Stimulated activated CD4-positive, alpha-beta T cell treated with anti-CD3 and anti-CD28 coated beads, Interleukin-12 subunit alpha, Interleukin-12 subunit beta, amount 100 ng/mL, for 48 hours (primary cell): ENCODE data around the gene RIMKLA.

Experiments used
- DNase-seq, 3 donors: peaks; one replicate each; pipeline ENCODE4 v3.0.0-alpha.2; 2020; ENCODE audit warnings: low read depth in 2 of 3, low spot score in 1 of 3

Gene RIMKLA

DNA sequence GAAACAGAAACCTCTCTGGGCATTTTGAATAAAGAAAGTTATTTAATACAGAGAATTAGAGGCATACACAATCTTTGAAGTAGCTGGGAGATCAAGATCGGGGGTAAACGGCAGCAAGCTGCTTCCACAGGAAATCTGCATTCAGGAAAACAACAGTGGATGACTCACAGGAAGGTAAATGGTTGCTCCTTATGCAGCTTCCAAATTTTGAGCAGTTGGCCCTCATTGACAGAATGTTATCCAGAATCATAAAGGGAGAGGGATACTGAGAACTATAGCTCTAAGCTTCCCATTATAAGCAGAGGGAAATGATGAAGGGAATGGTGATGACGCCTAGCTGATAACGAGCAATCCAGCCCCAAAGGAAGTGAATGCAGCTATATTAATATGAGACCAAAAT, 46.6 kb downstream of the RIMKLA start:
- no peak for DNase-seq

- DNase-seq, result no peak
Measured at GRCh38 chr1:42429603-42430002, 49.0 kb downstream of the RIMKLA start.

- DNase-seq, result no peak
Measured at GRCh38 chr1:42430286-42431135, 49.9 kb downstream of the RIMKLA start.

GRCh38 chr1:42431514-42431913, 50.9 kb downstream of the RIMKLA start:
- no peak for DNase-seq

GRCh38 chr1:42432714-42433113, 52.1 kb downstream of the RIMKLA start:
- DNase-seq, result no peak

DNA sequence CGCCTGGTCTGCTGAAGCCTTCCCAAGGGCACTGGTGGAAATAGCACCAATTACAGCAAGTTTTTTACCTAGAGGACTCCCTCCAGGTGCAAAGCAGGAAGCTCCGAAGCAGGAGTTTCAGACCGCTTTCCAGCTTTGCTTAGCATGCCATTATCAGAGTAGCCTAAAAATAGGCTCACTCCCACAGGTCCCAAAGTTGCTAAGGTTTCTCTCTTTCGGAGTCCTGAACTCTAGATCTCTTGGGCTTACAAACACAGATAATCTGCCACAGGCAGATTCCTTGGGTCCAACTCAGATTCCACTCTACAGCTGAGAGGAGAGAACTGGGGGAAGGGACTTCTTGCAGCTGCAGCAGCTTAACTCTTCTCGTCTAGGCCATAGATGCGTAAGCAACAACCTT, 52.8 kb downstream of the RIMKLA start:
- DNase-seq, result no peak

GRCh38 chr1:42434340-42434739, 53.7 kb downstream of the RIMKLA start:
- no peak for DNase-seq

DNA sequence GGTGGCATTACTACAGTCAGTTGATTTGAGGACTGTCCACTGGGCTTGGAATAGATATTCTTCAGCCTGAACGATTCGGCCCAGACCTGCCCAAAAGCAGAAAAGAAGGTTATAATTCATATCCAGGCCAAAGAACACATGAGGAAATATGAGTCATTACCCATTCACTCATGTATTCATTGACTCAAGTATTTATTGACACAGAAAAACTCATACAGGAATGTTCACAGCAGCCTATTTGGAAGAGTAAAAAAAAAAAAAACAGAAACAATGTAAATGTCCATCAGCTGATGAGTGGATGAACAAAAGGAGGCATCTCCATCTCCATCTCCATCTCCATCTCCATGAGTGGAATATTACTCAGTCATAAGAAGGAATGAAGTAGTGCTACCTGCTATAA, 59.3 kb downstream of the RIMKLA start:
- no peak for DNase-seq

DNA sequence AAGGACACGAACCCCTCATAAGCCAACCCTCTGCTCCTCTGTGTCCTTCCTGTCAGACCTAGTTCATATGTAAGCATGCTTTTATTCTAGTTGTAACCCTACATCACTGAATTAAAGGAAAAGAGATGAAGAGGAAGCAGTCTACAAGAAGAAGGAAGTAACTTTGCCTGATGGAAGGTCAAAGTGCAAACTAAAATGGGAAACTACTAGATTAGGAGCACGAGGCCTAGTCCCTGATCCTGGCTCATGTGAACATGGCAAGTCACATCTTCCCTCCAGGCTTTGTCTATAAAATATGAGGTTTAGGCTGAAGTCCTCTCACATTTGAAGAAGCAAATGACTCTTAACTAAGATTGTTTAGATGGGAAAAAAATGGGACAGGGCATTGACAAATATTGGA, 62.1 kb downstream of the RIMKLA start:
- DNase-seq, result no peak

GRCh38 chr1:42449256-42449655, 68.7 kb downstream of the RIMKLA start:
- DNase-seq, result no peak

DNA sequence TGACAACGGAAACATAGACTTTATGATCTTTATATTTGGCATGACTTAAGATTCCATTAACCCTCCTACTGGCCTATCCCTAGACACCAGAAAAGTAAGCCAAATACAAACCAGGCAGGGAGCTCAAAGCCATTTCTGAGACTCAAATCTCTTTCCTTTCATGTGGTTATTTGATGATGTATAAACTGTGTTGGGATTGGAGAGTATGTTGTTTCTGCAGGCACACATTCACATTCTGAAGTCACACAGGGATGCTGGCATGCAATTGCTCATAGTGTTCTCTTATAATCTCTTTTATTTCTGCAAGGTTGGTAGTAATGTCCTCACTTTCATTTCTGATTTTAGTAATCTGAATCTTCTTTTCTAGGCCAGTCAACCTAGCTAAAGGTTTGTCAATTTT, 69.5 kb downstream of the RIMKLA start:
- no peak for DNase-seq

GRCh38 chr1:42453386-42453785, 72.8 kb downstream of the RIMKLA start:
- DNase-seq, result no peak

DNA sequence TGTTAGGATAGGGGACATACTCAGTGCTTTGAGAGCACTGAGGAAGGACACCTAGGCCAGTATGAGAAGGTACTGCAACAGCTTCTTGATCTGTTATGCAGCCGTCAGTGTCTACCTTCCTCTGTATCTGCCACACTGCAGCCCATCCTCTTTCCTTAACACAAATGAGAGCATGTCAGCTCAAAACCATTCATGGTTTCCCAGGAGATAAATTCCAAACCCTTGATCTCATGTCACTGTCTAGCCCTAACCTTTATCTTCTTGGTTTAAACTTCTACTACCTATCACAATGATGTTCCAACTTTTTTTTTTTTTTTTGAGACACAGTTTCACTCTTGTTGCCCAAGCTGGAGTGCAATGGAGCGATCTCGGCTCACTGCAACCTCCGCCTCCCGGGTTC, 73.8 kb downstream of the RIMKLA start:
- DNase-seq, result no peak

GRCh38 chr1:42456010-42456753, 75.6 kb downstream of the RIMKLA start, which contains the start of the genes PPCS and ZMYND12:
PPCS (plus strand) TSS chr1:42456543; CDS start chr1:42456566, 23 bp downstream.
ZMYND12 (minus strand) TSS chr1:42456022; CDS start chr1:42455997, 25 bp downstream.
- DNase-seq, result peak; percentile 86 to 92 (median 89)

GRCh38 chr1:42456754-42457089, 76.1 kb downstream of the RIMKLA start:
- peak; percentile 31 to 43 (median 34) for DNase-seq

DNA sequence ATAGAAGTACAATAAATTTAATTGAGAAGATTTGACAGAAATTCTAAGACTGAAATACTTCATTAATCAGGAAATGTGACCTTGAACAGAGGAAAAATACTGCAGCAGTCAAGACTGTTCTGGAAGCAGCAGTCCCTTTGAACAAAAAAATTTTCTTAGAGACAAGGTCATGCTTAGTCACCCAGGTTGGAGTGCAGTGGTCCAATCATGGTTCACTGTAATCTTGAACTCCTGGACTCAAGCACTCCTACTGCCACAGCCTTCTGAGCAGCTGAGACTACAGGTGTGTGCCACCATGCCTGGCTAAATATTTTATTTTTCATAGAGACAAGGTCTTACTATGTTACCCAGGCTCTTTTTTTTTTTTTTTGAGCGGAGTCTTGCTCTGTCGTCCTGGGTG, 80.6 kb downstream of the RIMKLA start:
- no peak for DNase-seq

- DNase-seq, result peak; percentile 88 to 95 (median 92)
Measured at GRCh38 chr1:42462828-42463763, 82.5 kb downstream of the RIMKLA start, which contains the start of gene CCDC30. CCDC30 (plus strand) TSS chr1:42463286; CDS start chr1:42480552, 17,266 bp downstream.

DNA sequence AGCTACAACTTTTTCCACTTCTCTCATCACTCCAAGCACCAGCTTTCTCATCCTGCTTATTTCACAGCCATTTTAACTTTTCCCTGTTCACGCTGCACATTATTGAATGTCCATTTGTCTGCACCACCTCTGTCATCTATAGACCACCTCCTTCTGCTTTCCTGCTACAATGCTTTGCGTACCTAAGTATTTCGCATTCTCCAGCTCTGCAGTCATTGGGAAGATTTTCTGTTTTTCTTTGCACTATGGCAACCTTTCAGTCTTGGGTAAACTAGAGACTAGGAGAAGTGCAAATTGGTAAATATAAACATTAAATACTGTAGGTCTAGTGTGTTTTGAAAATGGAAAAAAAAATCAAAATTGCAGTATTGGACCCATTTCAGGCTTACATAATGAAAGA, 83.3 kb downstream of the RIMKLA start:
- no peak for DNase-seq

- DNase-seq, result no peak
Measured at GRCh38 chr1:42466030-42466429, 85.4 kb downstream of the RIMKLA start.

GRCh38 chr1:42469727-42470126, 89.1 kb downstream of the RIMKLA start:
- DNase-seq, result no peak
